HCT116 (cell line): ENCODE results near the gene CUEDC1.

Source experiments
- RAD21 ChIP-seq: IDR thresholded peaks from 2 replicates; pipeline ENCODE4 v1.6.1; 2012; ENCODE audit warnings: low read depth, mild to moderate bottlenecking
- SIN3A ChIP-seq: IDR thresholded peaks from 2 replicates; pipeline ENCODE4 v1.6.1; 2012; ENCODE audit warnings: low read depth
- ZNF274 ChIP-seq: fragments of 200-500 bp; sonication (Bioruptor generic); IDR thresholded peaks from 2 replicates; pipeline ENCODE4 v1.6.1; 2014; ENCODE audit warnings: mild to moderate bottlenecking, low read depth, low read length, inconsistent platforms
- TF ChIP-seq, protein P1 (sequence below), 3 experiments: fragments of 200-600 bp in 1 of 3; sonication (generic) in 1 of 3; IDR thresholded peaks in 2 of 3; conservative IDR thresholded peaks in 1 of 3; 2 replicates each; pipeline ENCODE4 v1.5.1; 2012 to 2017; ENCODE audit warnings: low read depth in 2 of 3, low read length in 2 of 3, antibody characterized with exemption in 1 of 3, borderline replicate concordance in 1 of 3, control low read depth in 1 of 3, mild to moderate bottlenecking in 1 of 3, mixed read lengths in 1 of 3, mixed run types in 1 of 3, moderate library complexity in 1 of 3; ENCODE audit not compliant: insufficient read depth in 1 of 3

DNA sequence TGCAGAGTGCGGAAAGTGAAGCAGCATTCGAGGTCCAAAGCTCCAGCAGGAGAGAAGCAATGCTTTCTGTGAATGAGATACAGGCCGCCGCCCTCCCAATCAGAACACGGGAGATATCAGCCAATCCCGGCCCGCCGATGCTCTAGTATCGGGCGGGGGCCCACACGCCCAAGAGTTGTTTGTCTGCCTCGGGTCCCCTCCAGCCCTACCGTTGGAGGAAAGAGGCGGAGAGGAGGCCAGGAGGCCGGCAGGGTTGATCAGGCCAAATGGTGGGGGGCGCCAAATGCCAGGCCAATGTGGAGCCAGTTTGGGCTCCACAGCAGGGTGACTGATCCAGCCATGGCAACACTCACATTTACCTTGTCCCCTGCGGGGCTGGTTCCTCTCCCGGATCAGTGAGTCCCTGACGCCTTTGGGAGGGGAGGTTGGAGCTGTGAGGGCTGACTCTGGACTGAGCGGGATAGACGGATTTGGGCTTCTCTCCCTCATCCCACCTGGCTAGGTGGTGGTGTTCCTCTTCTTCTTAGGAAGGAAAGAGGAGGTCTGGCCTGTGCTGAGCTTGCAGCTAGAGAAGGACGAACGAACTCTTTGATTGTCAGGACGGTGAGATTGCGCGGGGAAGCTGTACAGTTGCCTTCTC, 10.4 kb upstream of the CUEDC1 start:
- TF ChIP-seq SIN3A (no peak), RAD21 (no peak), ZNF274 (no peak)
- TF ChIP-seq, protein P1, sequence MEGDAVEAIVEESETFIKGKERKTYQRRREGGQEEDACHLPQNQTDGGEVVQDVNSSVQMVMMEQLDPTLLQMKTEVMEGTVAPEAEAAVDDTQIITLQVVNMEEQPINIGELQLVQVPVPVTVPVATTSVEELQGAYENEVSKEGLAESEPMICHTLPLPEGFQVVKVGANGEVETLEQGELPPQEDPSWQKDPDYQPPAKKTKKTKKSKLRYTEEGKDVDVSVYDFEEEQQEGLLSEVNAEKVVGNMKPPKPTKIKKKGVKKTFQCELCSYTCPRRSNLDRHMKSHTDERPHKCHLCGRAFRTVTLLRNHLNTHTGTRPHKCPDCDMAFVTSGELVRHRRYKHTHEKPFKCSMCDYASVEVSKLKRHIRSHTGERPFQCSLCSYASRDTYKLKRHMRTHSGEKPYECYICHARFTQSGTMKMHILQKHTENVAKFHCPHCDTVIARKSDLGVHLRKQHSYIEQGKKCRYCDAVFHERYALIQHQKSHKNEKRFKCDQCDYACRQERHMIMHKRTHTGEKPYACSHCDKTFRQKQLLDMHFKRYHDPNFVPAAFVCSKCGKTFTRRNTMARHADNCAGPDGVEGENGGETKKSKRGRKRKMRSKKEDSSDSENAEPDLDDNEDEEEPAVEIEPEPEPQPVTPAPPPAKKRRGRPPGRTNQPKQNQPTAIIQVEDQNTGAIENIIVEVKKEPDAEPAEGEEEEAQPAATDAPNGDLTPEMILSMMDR (IDR thresholded peaks at IDR 0.05 in 2 of 3, conservative IDR thresholded peaks at IDR 0.05 in 1 of 3; ENCODE audit: borderline replicate concordance in 1 of 3, insufficient read depth in 1 of 3, low read depth in 2 of 3, low read length in 2 of 3), result no peak
